Activated T-cell treated with anti-CD3 and anti-CD28 coated beads for 4 hours (primary cell): ENCODE measurements around the gene SIRT2.
"Not testable (repeated sequence)": the region's sequence is repeated elsewhere in the genome, so short reads cannot be mapped to it uniquely, and the experiment has no call there.

ENCODE experiments used
- DNase-seq: peaks from one replicate; pipeline ENCODE4 v3.0.0-alpha.2; 2020

SIRT2 gene

GRCh38 chr19:38842439-38843174, 56.8 kb downstream of the SIRT2 start:
- DNase-seq = peak; percentile 36

DNA sequence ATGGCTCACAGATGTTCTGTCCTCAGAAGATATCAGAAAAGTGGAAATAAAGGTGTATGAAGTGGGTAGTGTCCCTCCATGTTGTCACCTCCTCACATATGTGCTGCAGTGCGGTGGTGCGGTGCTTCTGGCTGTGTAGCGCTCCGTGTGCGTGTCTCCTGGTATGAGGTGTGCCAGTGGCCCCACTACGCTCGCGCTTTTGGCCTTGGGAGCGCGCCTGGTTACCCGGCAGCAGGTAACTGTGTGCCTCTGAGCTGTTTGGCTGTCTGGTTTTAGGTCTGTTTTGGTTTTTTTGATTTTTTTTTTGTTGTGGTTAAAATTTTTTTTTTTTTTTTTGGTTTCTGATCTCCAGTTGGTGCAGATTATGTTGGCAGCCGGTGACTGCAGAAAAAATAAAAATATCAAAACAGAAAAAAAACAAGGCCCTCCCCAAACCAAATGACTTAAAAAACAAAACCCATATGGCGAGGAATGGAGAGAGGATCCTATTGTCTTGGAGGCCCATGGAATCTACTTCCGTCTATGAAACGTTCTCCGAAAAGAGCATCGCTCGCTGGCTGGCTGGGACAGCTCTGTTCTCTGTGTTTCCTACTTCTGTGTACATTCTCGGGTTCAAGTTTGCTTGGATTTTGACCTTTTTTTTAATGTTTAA, 57.5 kb downstream of the SIRT2 start:
- DNase-seq = no peak

GRCh38 chr19:38841180-38841766, 58.1 kb downstream of the SIRT2 start:
- DNase-seq = no peak

- no peak for DNase-seq
These were observed 58.8 kb downstream of the SIRT2 start for GRCh38 chr19:38840583-38840968.

GRCh38 chr19:38839816-38840582, 59.4 kb downstream of the SIRT2 start:
- DNase-seq = no peak

DNA sequence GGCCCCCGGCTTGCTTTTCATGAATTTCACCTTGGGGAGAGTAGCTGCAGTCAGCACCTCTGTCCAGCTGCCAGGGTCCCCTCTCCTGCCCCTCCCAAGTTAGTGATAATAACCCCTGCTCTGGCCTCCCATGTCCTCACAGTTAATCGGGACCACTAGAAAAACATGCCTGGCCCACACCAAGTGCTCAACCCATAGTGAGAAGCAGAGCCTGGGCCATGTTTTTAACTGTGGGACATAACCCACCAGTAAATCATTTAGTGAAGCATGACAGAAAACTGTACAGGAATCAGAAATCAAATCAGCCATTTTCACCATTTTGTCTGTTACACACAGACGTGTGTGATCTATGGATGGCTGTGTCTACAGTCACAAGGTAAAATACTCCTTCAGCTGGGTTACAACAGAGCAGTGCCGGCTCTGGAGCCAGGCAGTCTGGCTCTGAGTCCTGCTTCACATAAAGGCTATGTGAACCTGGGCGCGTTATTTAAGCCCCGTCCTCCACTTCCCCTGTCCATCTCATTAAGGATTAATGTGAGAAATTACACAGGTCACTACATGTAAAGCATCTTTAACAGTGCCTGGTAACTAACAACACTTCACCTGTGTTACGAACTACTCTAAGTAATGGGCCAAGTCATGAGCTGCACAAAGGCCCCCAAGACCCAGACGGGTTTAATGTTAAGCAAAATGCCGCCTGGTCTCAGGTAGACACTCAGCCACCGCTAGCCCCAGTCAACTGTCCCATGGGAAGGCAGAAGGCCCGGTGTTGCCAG, 60.2 kb downstream of the SIRT2 start:
- no peak for DNase-seq

GRCh38 chr19:38838208-38838985, 61.0 kb downstream of the SIRT2 start:
- peak; percentile 47 for DNase-seq

GRCh38 chr19:38837656-38838121, 61.7 kb downstream of the SIRT2 start:
- DNase-seq = no peak

DNA sequence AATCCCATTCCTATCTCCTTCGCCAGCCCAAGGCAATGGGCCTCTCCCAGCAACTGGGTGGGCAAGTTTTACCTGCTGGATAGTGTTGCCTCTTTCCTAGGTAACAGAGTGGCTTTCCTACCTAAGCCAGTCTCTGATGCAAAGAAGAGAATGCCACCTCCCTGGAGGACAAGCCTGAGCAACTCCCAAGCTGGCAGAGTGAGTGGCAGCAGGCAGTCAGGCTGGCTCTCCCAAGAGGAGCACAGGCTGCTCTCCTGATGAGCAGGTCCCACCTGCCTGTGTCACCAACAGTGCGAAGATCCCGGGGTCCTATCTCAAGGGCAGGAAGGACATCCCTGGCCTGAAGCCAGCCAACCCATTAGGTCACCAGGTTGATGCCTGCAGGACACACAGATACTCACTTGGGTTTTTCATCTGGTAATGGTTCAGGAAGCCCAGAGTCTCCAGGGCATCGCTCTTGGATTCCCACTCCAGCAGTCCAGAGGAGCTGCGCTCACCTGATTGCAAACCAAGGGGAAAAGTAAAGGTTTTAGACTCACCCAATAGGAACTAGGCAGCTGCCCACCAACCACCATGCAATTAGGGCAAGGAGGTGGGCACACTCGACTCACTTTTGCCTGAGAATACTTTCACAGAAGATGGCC, 62.3 kb downstream of the SIRT2 start:
- no peak for DNase-seq

DNA sequence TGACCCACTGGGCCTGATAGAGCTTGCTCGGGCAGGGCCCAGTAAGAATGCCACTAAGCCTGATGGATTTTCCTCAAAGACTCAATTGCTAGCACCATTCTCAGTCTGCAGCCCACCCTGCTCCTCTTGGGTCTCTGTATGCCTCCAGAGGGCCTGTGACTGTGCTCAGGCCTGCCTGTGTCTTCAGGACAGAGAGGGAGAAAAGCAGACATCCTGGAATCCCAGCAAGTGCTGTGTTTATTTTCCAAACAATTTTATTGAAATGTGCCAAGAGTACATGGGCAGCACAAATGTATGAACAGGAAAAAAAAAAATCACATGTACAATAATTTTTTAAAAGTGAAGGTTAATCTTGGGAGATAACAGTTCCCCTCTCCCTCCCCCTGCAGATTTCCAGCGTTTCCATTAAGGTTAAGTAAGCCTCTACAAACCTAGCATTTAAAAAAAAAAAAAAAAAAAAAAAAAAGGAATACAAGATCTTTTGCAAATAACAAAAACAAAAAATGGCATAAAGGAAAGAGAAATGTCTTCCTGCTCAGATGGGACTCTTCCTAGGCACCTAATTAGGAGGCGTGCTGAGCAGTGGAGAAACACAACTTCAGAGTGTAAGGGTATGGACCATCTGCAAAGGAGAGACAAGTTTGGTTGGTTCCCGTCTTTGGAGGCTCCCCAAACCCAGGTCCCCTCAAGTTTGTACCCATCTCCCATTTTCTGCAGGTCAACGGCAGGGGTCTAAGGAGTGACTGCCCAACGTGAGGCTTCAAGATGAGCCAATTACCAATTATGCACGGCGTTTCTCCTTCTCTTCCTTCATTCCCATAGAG, 63.0 kb downstream of the SIRT2 start:
- DNase-seq = no peak

DNA sequence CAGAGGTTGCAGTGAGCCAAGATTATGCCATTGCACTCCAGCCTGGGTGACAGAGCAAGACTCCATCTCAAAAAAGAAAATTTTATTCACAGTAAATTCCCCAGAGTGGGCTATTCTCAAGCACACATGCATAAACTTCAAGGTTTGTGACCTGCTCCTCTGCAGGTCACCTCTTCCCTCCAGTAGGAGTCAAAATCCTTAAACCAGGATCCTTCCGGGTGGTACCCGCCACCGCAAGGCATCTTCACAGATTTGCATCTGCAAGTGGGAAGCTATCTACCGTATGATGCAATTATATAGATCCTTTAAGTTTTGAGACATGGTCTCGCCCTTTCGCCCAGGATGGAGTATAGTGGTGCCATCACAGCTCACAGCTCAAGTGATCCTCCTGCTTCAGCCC, 64.8 kb downstream of the SIRT2 start:
- no peak for DNase-seq

DNA sequence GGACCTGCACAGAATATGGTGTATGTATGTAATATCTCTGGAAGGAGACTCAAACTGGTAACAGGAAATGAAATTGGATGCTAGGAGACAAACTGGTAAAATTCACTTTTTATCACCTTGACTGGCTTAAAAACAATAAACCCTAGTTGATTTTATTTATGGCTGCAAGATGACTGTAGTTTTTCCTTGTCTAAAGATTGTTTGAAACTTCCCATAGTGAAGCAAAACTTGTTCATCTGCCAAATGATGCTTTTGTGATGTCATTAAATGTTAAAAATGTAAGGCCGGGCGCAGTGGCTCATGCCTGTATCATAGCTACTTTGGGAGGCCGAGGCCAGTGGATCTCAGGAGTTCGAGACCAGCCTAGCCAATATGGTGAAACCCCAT, 65.3 kb downstream of the SIRT2 start:
- DNase-seq = no peak

DNA sequence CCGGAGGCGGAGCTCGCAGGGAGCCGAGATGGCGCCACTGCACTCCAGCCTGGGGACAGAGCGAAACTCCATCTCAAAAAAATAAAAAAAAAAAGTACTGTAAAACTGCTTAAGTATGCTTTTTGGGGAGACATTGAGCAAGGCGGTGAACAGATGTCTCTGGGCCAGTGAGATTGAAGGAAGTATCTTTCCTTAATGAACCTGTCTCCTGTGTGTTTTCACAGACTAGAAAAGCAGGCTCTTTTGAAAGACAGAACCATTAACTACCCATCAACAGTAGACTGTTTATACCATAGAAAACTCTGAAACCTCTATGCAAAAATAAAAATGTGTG, 66.4 kb downstream of the SIRT2 start:
- no peak for DNase-seq

GRCh38 chr19:38831142-38831605, 68.2 kb downstream of the SIRT2 start:
- no peak for DNase-seq

- no peak for DNase-seq
These were observed 69.2 kb downstream of the SIRT2 start for GRCh38 chr19:38830039-38830733.

- DNase-seq = not testable (repeated sequence)
These were observed 70.2 kb downstream of the SIRT2 start for GRCh38 chr19:38829203-38829602.
